ENCODE data around the gene UBE2E1.
"Not testable (repeated sequence)": the region's sequence is repeated elsewhere in the genome, so short reads cannot be mapped to it uniquely, and the experiment has no call there.

The UBE2E1 gene

DNA sequence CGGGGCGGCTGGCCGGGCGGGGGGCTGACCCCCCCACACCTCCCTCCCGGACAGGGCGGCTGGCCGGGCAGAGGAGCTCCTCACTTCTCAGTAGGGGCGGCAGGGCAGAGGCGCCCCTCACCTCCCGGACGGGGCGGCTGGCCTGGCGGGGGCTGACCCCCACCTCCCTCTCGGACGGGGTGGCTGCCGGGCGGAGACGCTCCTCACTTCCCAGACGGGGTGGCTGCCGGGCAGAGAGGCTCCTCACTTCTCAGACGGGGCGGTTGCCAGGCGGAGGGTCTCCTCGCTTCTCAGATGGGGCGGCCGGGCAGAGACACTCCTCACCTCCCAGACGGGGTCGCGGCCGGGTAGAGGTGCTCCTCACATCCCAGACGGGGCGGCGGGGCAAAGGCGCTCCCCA, 65.6 kb downstream of the UBE2E1 start:
- H3K9ac ChIP-seq (ENCODE audit: low read length); H3K27ac ChIP-seq (ENCODE audit: low read depth, low read length); H3K9me3 ChIP-seq (ENCODE audit: control insufficient read depth, insufficient read depth, low read depth, low read length); H3K4me1 ChIP-seq (ENCODE audit: control insufficient read depth, insufficient read depth, low read length); H3K4me3 ChIP-seq (ENCODE audit: low read depth, low read length); H3K36me3 ChIP-seq (ENCODE audit: control insufficient read depth, insufficient read depth, low read length); H3K27me3 ChIP-seq (ENCODE audit: control insufficient read depth, insufficient read depth, low read length): not testable (repeated sequence)

DNA sequence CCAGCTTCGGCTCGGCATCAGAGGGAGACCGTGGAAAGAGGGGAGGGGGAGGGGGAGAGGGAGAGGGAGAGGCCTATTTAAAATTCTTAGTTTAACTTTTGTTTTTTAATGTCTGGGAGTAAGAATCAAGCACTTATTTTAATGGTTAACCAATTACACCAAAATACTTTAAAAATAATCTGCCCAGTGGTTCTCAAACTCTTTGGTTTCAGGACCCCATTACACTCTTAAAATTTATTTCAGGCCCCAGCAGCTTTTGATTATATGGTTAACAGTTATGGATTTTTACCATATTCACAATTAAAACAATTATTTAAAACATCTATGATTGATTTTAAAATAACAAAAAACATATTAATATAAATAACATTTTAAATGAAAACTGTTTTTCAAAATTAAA, 66.6 kb downstream of the UBE2E1 start:
- H3K9me3 ChIP-seq (ENCODE audit: control insufficient read depth, insufficient read depth, low read depth, low read length) = peaks cover 2% of the 10 kb centered on the region; the same call in 1 of the 2 replicates
- H3K4me1 ChIP-seq (ENCODE audit: control insufficient read depth, insufficient read depth, low read length) = 0 out of 2 replicates have a peak, but pooled peaks cover 2% of the 10 kb centered on the region
- H3K27me3 ChIP-seq (ENCODE audit: control insufficient read depth, insufficient read depth, low read length) = no peaks in the 10 kb centered on the region
- no peaks in the 10 kb centered on the region for H3K36me3 ChIP-seq (ENCODE audit: control insufficient read depth, insufficient read depth, low read length)
- H3K27ac ChIP-seq (ENCODE audit: low read depth, low read length) = no peak overlapping the region
- H3K9ac ChIP-seq (ENCODE audit: low read length) = no peak overlapping the region
- H3K4me3 ChIP-seq (ENCODE audit: low read depth, low read length) = no peak overlapping the region

DNA sequence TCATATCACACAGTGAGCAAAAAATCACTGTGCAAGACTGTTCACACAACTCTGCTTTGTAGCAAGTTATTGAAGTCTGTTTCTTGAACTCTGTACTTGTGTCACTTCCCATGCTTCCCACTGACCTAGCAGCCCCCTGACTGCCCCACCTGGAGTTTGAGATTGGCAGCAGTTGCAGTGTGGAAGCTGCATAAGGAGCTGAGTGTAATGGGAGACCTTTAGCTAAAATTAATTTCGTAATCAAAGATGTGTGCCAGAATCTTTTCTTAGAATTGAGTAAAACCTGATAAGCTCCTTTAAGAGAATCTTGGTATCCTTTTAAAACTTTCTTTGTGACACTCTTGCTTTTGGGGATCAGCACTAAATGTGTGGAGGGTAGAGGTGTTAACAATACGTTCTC, 68.2 kb downstream of the UBE2E1 start:
- Histone ChIP-seq H3K9me3 (ENCODE audit: control insufficient read depth, insufficient read depth, low read depth, low read length) (peaks cover 17% of the 10 kb centered on the region), H3K36me3 (ENCODE audit: control insufficient read depth, insufficient read depth, low read length) (peaks cover 11% of the 10 kb centered on the region), H3K27ac (ENCODE audit: low read depth, low read length) (no peak overlapping the region), H3K4me1 (ENCODE audit: control insufficient read depth, insufficient read depth, low read length) (0 out of 2 replicates have a peak, but pooled peaks cover 2% of the 10 kb centered on the region), H3K27me3 (ENCODE audit: control insufficient read depth, insufficient read depth, low read length) (no peaks in the 10 kb centered on the region), H3K4me3 (ENCODE audit: low read depth, low read length) (no peak overlapping the region), H3K9ac (ENCODE audit: low read length) (no peak overlapping the region)

DNA sequence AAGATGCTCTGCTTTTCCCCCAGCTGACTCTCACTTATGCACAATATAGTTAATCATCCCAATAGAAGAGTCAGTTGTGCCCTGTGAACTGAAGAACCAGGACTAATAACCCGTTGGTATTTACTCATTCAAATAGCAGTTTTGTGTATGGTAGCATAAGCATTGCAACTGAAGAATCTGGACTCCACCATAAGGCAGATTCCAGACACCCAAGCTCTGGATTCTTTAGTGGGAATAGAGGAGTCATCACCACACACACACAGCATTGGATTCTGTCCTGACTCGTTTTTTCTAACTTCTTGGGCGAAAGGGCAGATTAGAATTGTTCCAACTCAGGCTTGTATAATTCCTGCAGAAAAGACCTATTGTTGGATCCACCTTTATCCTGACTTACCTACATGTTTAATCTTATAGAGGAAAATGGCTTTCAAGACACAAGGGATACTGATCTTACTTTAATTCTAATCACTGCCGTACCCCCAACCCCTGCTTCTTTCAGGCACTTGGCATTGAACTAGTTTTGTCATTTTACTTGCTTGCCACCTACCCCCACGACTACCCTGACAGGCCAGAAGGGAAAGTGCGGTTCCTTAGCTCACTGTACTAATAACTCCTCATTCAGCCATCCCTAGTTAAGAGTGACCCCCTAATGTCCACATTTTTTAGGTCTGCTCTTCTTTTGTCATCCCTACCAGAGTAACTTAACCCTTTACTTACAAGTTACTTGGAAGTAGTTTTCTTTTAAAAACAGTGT, 68.8 kb downstream of the UBE2E1 start:
- Histone ChIP-seq H3K9me3 (ENCODE audit: control insufficient read depth, insufficient read depth, low read depth, low read length) (peaks cover 22% of the 10 kb centered on the region), H3K36me3 (ENCODE audit: control insufficient read depth, insufficient read depth, low read length) (peaks cover 15% of the 10 kb centered on the region), H3K4me1 (ENCODE audit: control insufficient read depth, insufficient read depth, low read length) (0 out of 2 replicates have a peak, but pooled peaks cover 2% of the 10 kb centered on the region), H3K27me3 (ENCODE audit: control insufficient read depth, insufficient read depth, low read length) (no peaks in the 10 kb centered on the region), H3K9ac (ENCODE audit: low read length) (no peak overlapping the region), H3K27ac (ENCODE audit: low read depth, low read length) (no peak overlapping the region), H3K4me3 (ENCODE audit: low read depth, low read length) (no peak overlapping the region)

DNA sequence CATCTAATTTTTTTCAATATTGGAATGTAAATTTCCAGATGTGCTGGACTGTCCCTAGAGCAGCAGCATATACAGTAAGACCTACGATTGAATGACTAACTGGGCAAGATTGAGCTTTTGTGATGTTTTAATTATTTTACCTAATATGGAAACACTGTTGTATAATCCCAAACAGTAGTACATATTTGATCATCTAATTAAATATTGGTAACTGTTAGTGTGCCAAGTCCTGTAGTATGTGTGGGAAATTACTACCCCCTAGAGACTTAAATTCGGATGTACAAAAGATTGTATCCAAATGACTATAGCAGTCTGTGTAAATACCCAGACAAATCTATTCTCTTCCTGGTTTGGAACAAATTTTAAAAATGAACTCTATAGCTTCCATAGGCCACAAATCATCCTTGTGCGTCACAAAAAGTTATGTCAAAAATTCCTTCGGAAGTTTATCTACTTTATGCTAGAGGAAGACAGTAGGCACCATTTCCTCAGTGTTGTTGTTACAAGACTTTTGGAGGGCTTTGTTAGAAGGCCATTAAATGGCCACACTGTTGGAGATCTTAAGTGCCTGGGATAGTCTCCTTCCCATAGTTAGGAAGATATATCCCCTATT, 69.5 kb downstream of the UBE2E1 start:
- Histone ChIP-seq H3K36me3 (ENCODE audit: control insufficient read depth, insufficient read depth, low read length) (peaks cover 15% of the 10 kb centered on the region), H3K4me3 (ENCODE audit: low read depth, low read length) (no peak overlapping the region), H3K27me3 (ENCODE audit: control insufficient read depth, insufficient read depth, low read length) (no peaks in the 10 kb centered on the region), H3K9ac (ENCODE audit: low read length) (no peak overlapping the region), H3K27ac (ENCODE audit: low read depth, low read length) (no peak overlapping the region), H3K4me1 (ENCODE audit: control insufficient read depth, insufficient read depth, low read length) (0 out of 2 replicates have a peak, but pooled peaks cover 2% of the 10 kb centered on the region), H3K9me3 (ENCODE audit: control insufficient read depth, insufficient read depth, low read depth, low read length) (peaks cover 22% of the 10 kb centered on the region)

DNA sequence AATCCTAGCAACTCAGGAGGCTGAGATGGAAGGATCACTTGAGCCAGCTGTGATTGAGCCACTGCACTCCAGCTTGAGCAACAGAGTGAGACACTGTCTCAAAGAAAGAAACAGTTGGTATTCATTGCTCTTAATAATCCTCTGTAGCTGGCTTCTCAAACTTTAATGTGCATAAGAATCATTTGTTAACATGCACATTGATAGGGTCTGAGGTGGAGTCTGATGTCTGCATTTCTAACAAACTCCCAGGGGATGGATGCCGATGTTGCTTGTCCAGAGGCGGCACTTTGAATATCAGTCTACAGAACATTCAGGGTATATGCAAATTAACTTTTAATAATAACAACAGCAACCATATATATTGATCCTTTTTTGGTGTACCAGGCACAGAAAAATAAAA, 71.2 kb downstream of the UBE2E1 start:
- Histone ChIP-seq H3K27me3 (ENCODE audit: control insufficient read depth, insufficient read depth, low read length) (no peaks in the 10 kb centered on the region), H3K4me3 (ENCODE audit: low read depth, low read length) (no peak overlapping the region), H3K9me3 (ENCODE audit: control insufficient read depth, insufficient read depth, low read depth, low read length) (peaks cover 22% of the 10 kb centered on the region), H3K4me1 (ENCODE audit: control insufficient read depth, insufficient read depth, low read length) (0 out of 2 replicates have a peak, but pooled peaks cover 2% of the 10 kb centered on the region), H3K9ac (ENCODE audit: low read length) (no peak overlapping the region), H3K27ac (ENCODE audit: low read depth, low read length) (no peak overlapping the region), H3K36me3 (ENCODE audit: control insufficient read depth, insufficient read depth, low read length) (peaks cover 18% of the 10 kb centered on the region)

DNA sequence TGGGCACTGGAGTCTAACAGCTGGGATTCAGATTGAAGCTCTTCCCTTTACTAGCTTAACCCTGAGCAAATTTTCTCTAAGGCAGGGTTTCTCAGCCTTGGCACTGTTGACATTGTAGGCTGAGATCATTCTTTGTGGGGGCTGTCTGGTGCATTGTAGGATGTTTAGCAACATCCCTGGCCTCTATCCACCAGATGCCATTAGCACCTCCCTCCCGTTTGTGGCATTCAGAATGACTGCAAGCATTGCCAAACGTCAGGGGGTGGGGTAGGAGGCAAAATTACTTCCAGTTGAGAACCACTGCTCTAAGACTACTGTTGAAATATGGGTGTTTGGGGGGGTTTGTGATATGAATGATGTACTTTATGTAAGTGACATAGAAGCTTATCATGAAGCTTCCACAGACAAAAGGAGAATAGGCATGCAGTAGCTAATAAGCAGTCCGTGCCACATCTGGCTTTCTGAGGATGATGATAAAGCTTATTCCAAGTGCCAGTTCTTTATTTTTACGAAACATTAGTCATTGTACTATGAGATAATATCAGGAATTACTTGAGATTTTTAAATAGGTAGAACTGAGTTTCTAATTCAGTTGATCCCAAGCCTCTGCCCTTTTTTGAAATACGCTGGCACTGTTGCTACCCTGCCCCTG, 71.7 kb downstream of the UBE2E1 start:
- 0 out of 2 replicates have a peak, but pooled peaks cover 2% of the 10 kb centered on the region for H3K4me1 ChIP-seq (ENCODE audit: control insufficient read depth, insufficient read depth, low read length)
- peaks cover 22% of the 10 kb centered on the region for H3K9me3 ChIP-seq (ENCODE audit: control insufficient read depth, insufficient read depth, low read depth, low read length)
- no peak overlapping the region for H3K9ac ChIP-seq (ENCODE audit: low read length)
- H3K36me3 ChIP-seq (ENCODE audit: control insufficient read depth, insufficient read depth, low read length) = peaks cover 22% of the 10 kb centered on the region
- H3K4me3 ChIP-seq (ENCODE audit: low read depth, low read length) = no peak overlapping the region
- H3K27me3 ChIP-seq (ENCODE audit: control insufficient read depth, insufficient read depth, low read length) = no peaks in the 10 kb centered on the region
- H3K27ac ChIP-seq (ENCODE audit: low read depth, low read length) = no peak overlapping the region

DNA sequence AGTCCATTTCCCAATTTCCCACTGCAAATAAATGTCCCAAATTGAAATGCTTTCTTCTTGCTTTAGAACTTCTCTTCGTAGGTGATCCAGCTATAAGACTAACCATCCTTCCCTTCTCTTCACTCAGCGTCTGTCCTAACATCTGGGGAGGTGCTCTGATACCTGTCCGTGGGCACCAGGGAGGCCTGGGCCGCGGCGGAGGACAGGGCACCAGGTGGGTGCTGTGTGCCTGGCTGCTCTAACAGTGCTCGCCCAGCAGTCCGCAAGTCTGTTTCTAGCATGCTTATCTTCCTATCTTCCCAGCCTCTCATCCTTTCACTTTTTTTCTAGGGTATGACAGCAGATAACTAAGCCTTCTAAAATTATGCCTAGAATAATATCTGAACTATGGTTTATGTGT, 73.7 kb downstream of the UBE2E1 start:
- Histone ChIP-seq H3K9me3 (ENCODE audit: control insufficient read depth, insufficient read depth, low read depth, low read length) (peaks cover 22% of the 10 kb centered on the region), H3K27me3 (ENCODE audit: control insufficient read depth, insufficient read depth, low read length) (no peaks in the 10 kb centered on the region), H3K9ac (ENCODE audit: low read length) (no peak overlapping the region), H3K4me3 (ENCODE audit: low read depth, low read length) (no peak overlapping the region), H3K27ac (ENCODE audit: low read depth, low read length) (no peak overlapping the region), H3K36me3 (ENCODE audit: control insufficient read depth, insufficient read depth, low read length) (peaks cover 24% of the 10 kb centered on the region), H3K4me1 (ENCODE audit: control insufficient read depth, insufficient read depth, low read length) (0 out of 2 replicates have a peak, but pooled peaks cover 2% of the 10 kb centered on the region)

DNA sequence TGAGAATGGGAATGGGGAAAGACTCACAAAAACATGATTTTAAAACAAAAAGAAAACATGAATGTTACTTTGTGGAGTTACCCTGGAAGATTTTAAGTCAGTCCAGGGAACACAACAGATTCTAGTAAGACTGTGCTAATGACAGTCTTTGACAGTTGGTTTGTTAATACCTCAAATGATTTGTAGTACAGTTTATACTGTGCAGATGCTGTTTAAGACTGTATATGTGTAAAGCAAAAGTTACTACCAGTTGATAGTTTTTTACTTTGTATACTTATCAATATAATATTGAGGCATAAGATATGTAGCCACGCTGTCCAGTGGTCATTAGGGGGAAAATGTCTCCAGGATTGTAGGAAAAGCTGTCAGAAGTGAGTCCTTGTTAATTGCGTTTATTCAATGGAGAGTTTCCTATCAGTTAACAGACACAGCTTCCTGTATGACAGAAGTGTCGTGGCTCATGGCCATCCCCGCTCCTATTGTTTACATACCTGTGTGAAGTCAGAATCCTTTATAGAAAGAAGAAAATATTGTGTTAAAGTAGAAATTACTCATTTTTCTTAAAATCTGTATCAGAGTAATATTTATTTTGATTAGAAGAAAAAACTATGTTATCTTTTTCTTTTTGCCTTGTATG, 75.1 kb downstream of the UBE2E1 start:
- H3K4me3 ChIP-seq (ENCODE audit: low read depth, low read length) = no peak overlapping the region
- H3K4me1 ChIP-seq (ENCODE audit: control insufficient read depth, insufficient read depth, low read length) = no peaks in the 10 kb centered on the region
- no peaks in the 10 kb centered on the region for H3K27me3 ChIP-seq (ENCODE audit: control insufficient read depth, insufficient read depth, low read length)
- H3K36me3 ChIP-seq (ENCODE audit: control insufficient read depth, insufficient read depth, low read length) = peaks cover 24% of the 10 kb centered on the region
- no peak overlapping the region for H3K27ac ChIP-seq (ENCODE audit: low read depth, low read length)
- no peak overlapping the region for H3K9ac ChIP-seq (ENCODE audit: low read length)
- peaks cover 22% of the 10 kb centered on the region for H3K9me3 ChIP-seq (ENCODE audit: control insufficient read depth, insufficient read depth, low read depth, low read length)

DNA sequence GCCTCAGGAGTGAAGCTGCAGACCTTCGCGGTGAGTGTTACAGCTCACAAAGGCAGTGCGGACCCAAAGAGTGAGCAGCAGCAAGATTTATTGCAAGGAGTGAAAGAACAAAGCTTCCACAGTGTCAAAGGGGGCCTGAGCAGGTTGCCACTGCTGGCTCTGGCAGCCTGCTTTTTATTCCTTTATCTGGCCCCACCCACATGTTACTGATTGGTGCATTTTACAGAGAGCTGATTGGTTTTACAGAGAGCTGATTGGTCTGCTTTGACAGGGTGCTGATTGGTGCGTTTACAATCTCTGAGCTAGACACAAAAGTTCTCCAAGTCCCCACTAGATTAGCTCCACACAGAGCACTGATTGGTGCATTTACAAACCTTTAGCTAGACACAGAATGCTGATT, 76.2 kb downstream of the UBE2E1 start:
- not testable (repeated sequence) for H3K4me3 ChIP-seq (ENCODE audit: low read depth, low read length); H3K4me1 ChIP-seq (ENCODE audit: control insufficient read depth, insufficient read depth, low read length); H3K27ac ChIP-seq (ENCODE audit: low read depth, low read length); H3K9ac ChIP-seq (ENCODE audit: low read length); H3K27me3 ChIP-seq (ENCODE audit: control insufficient read depth, insufficient read depth, low read length)
- H3K36me3 ChIP-seq (ENCODE audit: control insufficient read depth, insufficient read depth, low read length) = peaks cover 24% of the 10 kb centered on the region
- H3K9me3 ChIP-seq (ENCODE audit: control insufficient read depth, insufficient read depth, low read depth, low read length) = peaks cover 22% of the 10 kb centered on the region
